GM12878 (cell line): ENCODE data around the gene ZNF615. TPM values are rescaled to one million over a fixed set of nuclear protein-coding genes. Genes with fewer than 3 reads are reported as not detected.

ENCODE experiments used
- ATAC-seq: fragments of 200-7000 bp; cut with Tn5 transposase; 3 replicates; pipeline ENCODE4 v1.9.1; 2020; ENCODE audit warnings: mild to moderate bottlenecking, moderate library complexity
- BruUV-seq: library from RNA; stranded (reverse); fragments of 400-500 nt; replicated peaks from 2 replicates; lab custom pipeline; 2021; lab: Mats Ljungman, UMichigan
- CTCF ChIA-PET: fragments of 300-600 bp; sonication (Branson Sonifier 250); formaldehyde crosslinking; extraction: SDS; loops from one replicate; lab custom pipeline; 2021; ENCODE audit warnings: inconsistent platforms; lab: Yijun Ruan, JAX
- POLR2A ChIA-PET: fragments of 350-600 bp; formaldehyde crosslinking; extraction: SDS; loops from one replicate; lab custom pipeline; 2021; ENCODE audit warnings: inconsistent platforms; lab: Charles Lee
- RAD21 ChIA-PET: fragments of 300-600 bp; sonication (Branson Sonifier 250); formaldehyde crosslinking; loops from one replicate; lab custom pipeline; 2023; ENCODE audit warnings: antibody characterized with exemption; ENCODE audit not compliant: unreplicated experiment; lab: Charles Lee
- SMC1A ChIA-PET: fragments of 300-600 bp; sonication (Branson Sonifier 250); formaldehyde crosslinking; loops from one replicate; lab custom pipeline; 2023; ENCODE audit not compliant: unreplicated experiment, uncharacterized antibody; lab: Charles Lee
- DNase-seq: peaks from one replicate; pipeline ENCODE4 v3.0.0-alpha.2; 2011; ENCODE audit warnings: low read depth, low spot score
- FAIRE-seq: peaks from 3 replicates; lab custom pipeline; 2011; peaks lifted over from hg19 to GRCh38; lab: Jason Lieb, UNC
- H2AFZ ChIP-seq: 2 replicates; pipeline ENCODE4 v1.6.0; 2011; ENCODE audit warnings: low read depth, low read length, control low read depth; ENCODE audit not compliant: control insufficient read depth
- H3K27ac ChIP-seq: 2 replicates; pipeline ENCODE4 v1.5.1; 2011; ENCODE audit warnings: control low read depth; ENCODE audit not compliant: control insufficient read depth, insufficient read depth
- H3K27me3 ChIP-seq, 2 experiments: replicated peaks in 1 of 2; 2 replicates each; pipeline versions ENCODE4 v1.6.0 to v1.6.1; 2011; ENCODE audit warnings: low read length in 1 of 2; ENCODE audit not compliant: control insufficient read depth in 2 of 2, insufficient read depth in 2 of 2
- H3K36me3 ChIP-seq, 2 experiments: 2 replicates each; pipeline ENCODE4 v1.5.1; 2011; ENCODE audit warnings: low read length in 1 of 2; ENCODE audit not compliant: control insufficient read depth in 2 of 2, insufficient read depth in 2 of 2
- H3K4me1 ChIP-seq: 2 replicates; pipeline ENCODE4 v1.6.1; 2011; ENCODE audit warnings: mild to moderate bottlenecking, low read length, moderate library complexity, mixed read lengths; ENCODE audit not compliant: control insufficient read depth, insufficient read depth
- H3K4me2 ChIP-seq: 2 replicates; pipeline ENCODE4 v1.6.0; 2011; ENCODE audit warnings: control low read depth; ENCODE audit not compliant: control insufficient read depth, insufficient read depth
- H3K4me3 ChIP-seq: fragments of 200-600 bp; sonication (generic); 2 replicates; pipeline ENCODE4 v1.5.1; 2016
- H3K79me2 ChIP-seq: 2 replicates; pipeline ENCODE4 v1.6.0; 2011; ENCODE audit warnings: low read length; ENCODE audit not compliant: control insufficient read depth, insufficient read depth
- H3K9ac ChIP-seq: 2 replicates; pipeline ENCODE4 v1.8.0; 2011; ENCODE audit warnings: low read length, control low read depth, mixed read lengths; ENCODE audit not compliant: control insufficient read depth, insufficient read depth
- H3K9me3 ChIP-seq: replicated peaks from 3 replicates; pipeline ENCODE4 v1.5.1; 2011; ENCODE audit warnings: mild to moderate bottlenecking, low read length; ENCODE audit not compliant: control insufficient read depth, insufficient read depth
- H4K20me1 ChIP-seq: 2 replicates; pipeline ENCODE4 v1.6.0; 2011; ENCODE audit not compliant: control insufficient read depth, insufficient read depth
- ASH2L ChIP-seq: fragments of 300-600, 200-600 bp; sonication (generic); IDR thresholded peaks from 2 replicates; pipeline ENCODE4 v1.6.1; 2017; ENCODE audit warnings: low read depth, mild to moderate bottlenecking, borderline replicate concordance
- GATAD2B ChIP-seq: fragments of 450-650 bp; conservative IDR thresholded peaks from 2 replicates; pipeline ENCODE4 v1.6.1; 2017; ENCODE audit warnings: low read depth, mild to moderate bottlenecking, moderate library complexity
- HDAC6 ChIP-seq: fragments of 200-600 bp; sonication (generic); IDR thresholded peaks from one replicate; pipeline ENCODE4 v1.8.0; 2017; ENCODE audit warnings: antibody characterized with exemption; ENCODE audit not compliant: unreplicated experiment
- NR2C2 ChIP-seq: IDR thresholded peaks from 2 replicates; pipeline ENCODE4 v1.6.1; 2011; ENCODE audit warnings: borderline replicate concordance, low read depth; ENCODE audit not compliant: control insufficient read depth, insufficient read length
- RBBP5 ChIP-seq: fragments of 200-600 bp; sonication (generic); conservative IDR thresholded peaks from 2 replicates; pipeline ENCODE4 v1.6.1; 2016
- RCOR1 ChIP-seq: conservative IDR thresholded peaks from 2 replicates; pipeline ENCODE4 v1.6.1; 2012; ENCODE audit warnings: low read depth, low read length, improper control_type of control experiment
- ZNF622 ChIP-seq: fragments of 450-650 bp; IDR thresholded peaks from 2 replicates; pipeline ENCODE4 v1.6.1; 2017; ENCODE audit warnings: mild to moderate bottlenecking, inconsistent platforms
- WGBS: methylation state at CpG from one replicate; pipeline ENCODE4 v1.1.6; 2016; ENCODE audit warnings: low lambda C conversion rate; ENCODE audit not compliant: insufficient replicate concordance, insufficient coverage; ENCODE audit errors: missing lambda C conversion rate; 5-methylcytosine and 5-hydroxymethylcytosine counted together
- in situ Hi-C: fragments of 300-500 bp; cut with MboI; formaldehyde crosslinking; loops from 9 replicates; pipeline ENCODE4 v1.14.3; 2018; ENCODE audit warnings: mixed read lengths
- intact Hi-C: fragments of 100-400 bp; cut with micrococcal nuclease; formaldehyde crosslinking; loops from one replicate; pipeline ENCODE4 v1.14.2; 2022; ENCODE audit not compliant: unreplicated experiment
- polyA plus RNA-seq, 11 experiments: library from polyadenylated mRNA; depleted of rRNA in 4 of 11; unstranded in 6 of 11; stranded (reverse) in 5 of 11; fragments of >200 nt; fragmentation: Nextera tagmentation in 4 of 11; fragmentation: Illumina TruSeq in 1 of 11; extraction: Ambion mirVana in 4 of 11; extraction: Trizol in 1 of 11; gene quantifications; 1 replicate in 1 of 11; 2 replicates in 10 of 11; pipeline versions ENCODE4 v1.2.1 to v1.2.3, GENCODE V29; 2011 to 2016; ENCODE audit warnings: inconsistent platforms in 2 of 11, missing spikeins in 2 of 11, low read depth in 1 of 11
- total RNA-seq, 4 experiments: library from RNA; depleted of rRNA in 3 of 4; stranded (reverse); fragments of >200 nt in 3 of 4; fragmentation: Illumina TruSeq in 1 of 4; extraction: Trizol in 1 of 4; gene quantifications; 2 replicates each; pipeline versions ENCODE4 v1.2.1 to v1.2.3, GENCODE V29; 2013 to 2021
- TF ChIP-seq, protein P1 (sequence below): fragments of 450-650 bp; formaldehyde crosslinking; IDR thresholded peaks from 2 replicates; pipeline ENCODE4 v1.5.0; 2022; ENCODE audit warnings: mild to moderate bottlenecking, missing genetic modification characterization
- TF ChIP-seq, protein P2 (sequence below): IDR thresholded peaks from 2 replicates; pipeline ENCODE4 v1.6.1; 2012; ENCODE audit warnings: low read depth, low read length, improper control_type of control experiment
- TF ChIP-seq, protein P3 (sequence below): fragments of 450-650 bp; IDR thresholded peaks from 2 replicates; pipeline ENCODE4 v1.6.1; 2017; ENCODE audit warnings: low read depth, mild to moderate bottlenecking, moderate library complexity

Gene ZNF615
- total and polyA plus RNA-seq, 10 of the 15 experiments (the other 5 are each of a cell fraction or from before 2014, with no cell fraction given) = 1.7 to 7.2 (median 4.2) TPM

DNA sequence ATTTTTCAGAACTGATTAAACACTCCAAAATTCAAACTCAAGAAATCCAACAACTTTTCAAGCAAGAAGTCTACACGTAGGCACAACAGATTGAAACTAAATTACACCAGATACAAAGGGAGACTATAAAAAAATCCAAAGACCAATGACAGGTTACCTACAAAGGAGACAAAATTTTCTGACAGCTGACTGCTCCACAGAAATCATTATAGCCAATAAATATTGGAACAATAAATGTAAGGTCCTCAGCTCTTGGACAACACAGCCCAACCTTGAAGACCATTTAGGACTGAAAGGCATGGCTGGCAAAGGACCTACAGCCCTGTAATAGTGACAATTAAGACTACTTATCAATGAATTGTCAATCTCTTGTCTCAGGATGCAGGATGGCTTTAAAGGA, 37.3 kb downstream of the ZNF615 start:
- H2AFZ ChIP-seq = no peak overlapping the region
- WGBS = 97% methylated on average over 1 of the region's 1 CpG
- H3K27me3 ChIP-seq = no peaks in the 10 kb centered on the region
- H3K4me2 ChIP-seq = no peak overlapping the region
- FAIRE-seq = no peak
- H3K27ac ChIP-seq = no peak overlapping the region
- CTCF ChIA-PET = interaction anchor here (0.5 kb wide), 1 partner anchor 31 kb away, joined by 4 read pairs; no protein-coding TSS in a partner anchor
- H4K20me1 ChIP-seq = no peaks in the 10 kb centered on the region
- in situ Hi-C loops (no loop called here), intact Hi-C loops (no loop called here)
- H3K9ac ChIP-seq = no peak overlapping the region
- TF ChIP-seq GATAD2B (no peak), NR2C2 (no peak), RCOR1 (no peak), ASH2L (no peak), HDAC6 (no peak), ZNF622 (no peak), RBBP5 (no peak)
- TF ChIP-seq, protein P1, sequence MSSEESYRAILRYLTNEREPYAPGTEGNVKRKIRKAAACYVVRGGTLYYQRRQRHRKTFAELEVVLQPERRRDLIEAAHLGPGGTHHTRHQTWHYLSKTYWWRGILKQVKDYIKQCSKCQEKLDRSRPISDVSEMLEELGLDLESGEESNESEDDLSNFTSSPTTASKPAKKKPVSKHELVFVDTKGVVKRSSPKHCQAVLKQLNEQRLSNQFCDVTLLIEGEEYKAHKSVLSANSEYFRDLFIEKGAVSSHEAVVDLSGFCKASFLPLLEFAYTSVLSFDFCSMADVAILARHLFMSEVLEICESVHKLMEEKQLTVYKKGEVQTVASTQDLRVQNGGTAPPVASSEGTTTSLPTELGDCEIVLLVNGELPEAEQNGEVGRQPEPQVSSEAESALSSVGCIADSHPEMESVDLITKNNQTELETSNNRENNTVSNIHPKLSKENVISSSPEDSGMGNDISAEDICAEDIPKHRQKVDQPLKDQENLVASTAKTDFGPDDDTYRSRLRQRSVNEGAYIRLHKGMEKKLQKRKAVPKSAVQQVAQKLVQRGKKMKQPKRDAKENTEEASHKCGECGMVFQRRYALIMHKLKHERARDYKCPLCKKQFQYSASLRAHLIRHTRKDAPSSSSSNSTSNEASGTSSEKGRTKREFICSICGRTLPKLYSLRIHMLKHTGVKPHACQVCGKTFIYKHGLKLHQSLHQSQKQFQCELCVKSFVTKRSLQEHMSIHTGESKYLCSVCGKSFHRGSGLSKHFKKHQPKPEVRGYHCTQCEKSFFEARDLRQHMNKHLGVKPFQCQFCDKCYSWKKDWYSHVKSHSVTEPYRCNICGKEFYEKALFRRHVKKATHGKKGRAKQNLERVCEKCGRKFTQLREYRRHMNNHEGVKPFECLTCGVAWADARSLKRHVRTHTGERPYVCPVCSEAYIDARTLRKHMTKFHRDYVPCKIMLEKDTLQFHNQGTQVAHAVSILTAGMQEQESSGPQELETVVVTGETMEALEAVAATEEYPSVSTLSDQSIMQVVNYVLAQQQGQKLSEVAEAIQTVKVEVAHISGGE (CRISPR knock-in tag) = no peak
- TF ChIP-seq, protein P2, sequence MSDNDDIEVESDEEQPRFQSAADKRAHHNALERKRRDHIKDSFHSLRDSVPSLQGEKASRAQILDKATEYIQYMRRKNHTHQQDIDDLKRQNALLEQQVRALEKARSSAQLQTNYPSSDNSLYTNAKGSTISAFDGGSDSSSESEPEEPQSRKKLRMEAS = no peak
- TF ChIP-seq, protein P3, sequence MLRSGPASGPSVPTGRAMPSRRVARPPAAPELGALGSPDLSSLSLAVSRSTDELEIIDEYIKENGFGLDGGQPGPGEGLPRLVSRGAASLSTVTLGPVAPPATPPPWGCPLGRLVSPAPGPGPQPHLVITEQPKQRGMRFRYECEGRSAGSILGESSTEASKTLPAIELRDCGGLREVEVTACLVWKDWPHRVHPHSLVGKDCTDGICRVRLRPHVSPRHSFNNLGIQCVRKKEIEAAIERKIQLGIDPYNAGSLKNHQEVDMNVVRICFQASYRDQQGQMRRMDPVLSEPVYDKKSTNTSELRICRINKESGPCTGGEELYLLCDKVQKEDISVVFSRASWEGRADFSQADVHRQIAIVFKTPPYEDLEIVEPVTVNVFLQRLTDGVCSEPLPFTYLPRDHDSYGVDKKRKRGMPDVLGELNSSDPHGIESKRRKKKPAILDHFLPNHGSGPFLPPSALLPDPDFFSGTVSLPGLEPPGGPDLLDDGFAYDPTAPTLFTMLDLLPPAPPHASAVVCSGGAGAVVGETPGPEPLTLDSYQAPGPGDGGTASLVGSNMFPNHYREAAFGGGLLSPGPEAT = no peak
- H3K4me1 ChIP-seq = no peaks in the 10 kb centered on the region
- peaks cover 50% of the 10 kb centered on the region for H3K9me3 ChIP-seq
- H3K4me3 ChIP-seq = no peak overlapping the region
- BruUV-seq = no TSS peak
- no peak for ATAC-seq
- SMC1A ChIA-PET = no interaction called here
- no peak for DNase-seq
- H3K79me2 ChIP-seq = no peaks in the 10 kb centered on the region
- H3K36me3 ChIP-seq = peaks cover 10 to 42% of the 10 kb centered on the region in 2 experiments
- POLR2A ChIA-PET = no interaction called here
- RAD21 ChIA-PET = no interaction called here
